Fibroblast of lung (primary cell): ENCODE results near the gene SLC16A4. TPM values are rescaled to one million over a fixed set of nuclear protein-coding genes. Genes with fewer than 3 reads are reported as not detected.

Experiments
- DNase-seq, 2 donors: peaks; one replicate each; pipeline versions ENCODE4 v3.0.0 to v3.0.0-alpha.2; 2010; ENCODE audit warnings: low read depth in 2 of 2
- H2AFZ ChIP-seq: 2 replicates; pipeline ENCODE4 v1.5.1; 2012; ENCODE audit warnings: low read length, control low read depth, inconsistent platforms
- H3K27ac ChIP-seq: 2 replicates; pipeline ENCODE4 v1.5.1; 2011; ENCODE audit warnings: low read length, control low read depth; ENCODE audit not compliant: insufficient read depth
- H3K27me3 ChIP-seq: 2 replicates; pipeline ENCODE4 v1.5.1; 2011; ENCODE audit warnings: mild to moderate bottlenecking, low read length; ENCODE audit not compliant: control insufficient read depth, insufficient read depth
- H3K36me3 ChIP-seq: 2 replicates; pipeline ENCODE4 v1.5.1; 2011; ENCODE audit warnings: low read length; ENCODE audit not compliant: control insufficient read depth, insufficient read depth
- H3K4me1 ChIP-seq: 2 replicates; pipeline ENCODE4 v1.5.1; 2011; ENCODE audit warnings: low read length; ENCODE audit not compliant: control insufficient read depth, insufficient read depth; ENCODE audit errors: extremely low read depth
- H3K4me2 ChIP-seq: 2 replicates; pipeline ENCODE4 v1.5.1; 2011; ENCODE audit warnings: low read length, control low read depth; ENCODE audit not compliant: insufficient read depth; ENCODE audit errors: extremely low read depth
- H3K4me3 ChIP-seq, 4 experiments: fragments of 200-600 bp in 1 of 4; sonication (generic) in 1 of 4; replicated peaks in 1 of 4; 2 replicates each; pipeline ENCODE4 v1.5.1; 2011 to 2016; ENCODE audit warnings: low read length in 4 of 4, low read depth in 3 of 4, mild to moderate bottlenecking in 3 of 4, control low read depth in 2 of 4, inconsistent platforms in 1 of 4, mixed read lengths in 1 of 4; ENCODE audit not compliant: insufficient read depth in 1 of 4; ENCODE audit errors: control extremely low read depth in 1 of 4
- H3K79me2 ChIP-seq: 2 replicates; pipeline ENCODE4 v1.5.1; 2012; ENCODE audit warnings: mild to moderate bottlenecking, low read length, inconsistent platforms; ENCODE audit not compliant: control insufficient read depth, insufficient read depth
- H3K9ac ChIP-seq: 2 replicates; pipeline ENCODE4 v1.5.1; 2011; ENCODE audit warnings: mild to moderate bottlenecking, low read length, control low read depth; ENCODE audit not compliant: insufficient read depth
- H3K9me3 ChIP-seq: 2 replicates; pipeline ENCODE4 v1.5.1; 2012; ENCODE audit warnings: low read depth, low read length; ENCODE audit not compliant: control insufficient read depth, insufficient read depth
- H4K20me1 ChIP-seq: 2 replicates; pipeline ENCODE4 v1.5.1; 2011; ENCODE audit warnings: low read length; ENCODE audit not compliant: control insufficient read depth, insufficient read depth; ENCODE audit errors: extremely low read depth
- CTCF ChIP-seq, 2 donors: IDR thresholded peaks in 1 of 2; conservative IDR thresholded peaks in 1 of 2; 1 replicate in 1 of 2; 2 replicates in 1 of 2; pipeline ENCODE4 v1.5.1; 2011 to 2012; ENCODE audit warnings: low read length in 2 of 2, control low read depth in 1 of 2, inconsistent platforms in 1 of 2, low read depth in 1 of 2, mild to moderate bottlenecking in 1 of 2
- EZH2 ChIP-seq: IDR thresholded peaks from 2 replicates; pipeline ENCODE4 v1.5.1; 2012; ENCODE audit warnings: low read length, control low read depth, mild to moderate bottlenecking; ENCODE audit errors: missing control alignments
- polyA plus RNA-seq, 2 donors: library from polyadenylated mRNA; depleted of rRNA in 1 of 2; stranded (reverse) in 1 of 2; unstranded in 1 of 2; fragments of >200 nt; gene quantifications; 2 replicates each; pipeline ENCODE4 v1.2.1, GENCODE V29; 2011 to 2012; ENCODE audit warnings: missing spikeins in 1 of 2
- total RNA-seq: library from RNA; depleted of rRNA; stranded (reverse); fragments of >200 nt; gene quantifications from 2 replicates; pipeline ENCODE4 v1.2.1, GENCODE V29; 2014

Gene SLC16A4
- total and polyA plus RNA-seq, 2 donors (not counting 1 experiment from before 2014, with no cell fraction given), result 64.4 to 91.9 TPM

- Histone ChIP-seq H2AFZ (no peak overlapping the region), H3K27ac (no peak overlapping the region), H3K4me1 (peaks cover 4% of the 10 kb centered on the region), H4K20me1 (no peaks in the 10 kb centered on the region), H3K36me3 (peaks cover 4% of the 10 kb centered on the region), H3K4me2 (no peak overlapping the region), H3K9ac (no peak overlapping the region), H3K27me3 (no peaks in the 10 kb centered on the region), H3K4me3 (no peak overlapping the region), H3K9me3 (no peaks in the 10 kb centered on the region), H3K79me2 (peaks cover 4% of the 10 kb centered on the region)
- TF ChIP-seq CTCF (conservative IDR thresholded peaks at IDR 0.05 in 1 of 2, IDR thresholded peaks at IDR 0.05 in 1 of 2; ENCODE audit: low read depth in 1 of 2, low read length in 2 of 2) (no peak), EZH2 (no peak)
- DNase-seq, result peak in 1 of 2 donors; percentile 53
Measured at GRCh38 chr1:110375490-110375889, 15.3 kb downstream of the SLC16A4 start.

GRCh38 chr1:110370827-110371226 is 20.0 kb downstream of the SLC16A4 start:
- Histone ChIP-seq H3K36me3 (peaks cover 4% of the 10 kb centered on the region), H3K4me1 (no peaks in the 10 kb centered on the region), H3K9ac (no peak overlapping the region), H3K4me3 (no peak overlapping the region), H4K20me1 (no peaks in the 10 kb centered on the region), H3K4me2 (no peak overlapping the region), H3K27ac (no peak overlapping the region), H3K27me3 (no peaks in the 10 kb centered on the region), H3K9me3 (no peaks in the 10 kb centered on the region), H3K79me2 (peaks cover 4% of the 10 kb centered on the region), H2AFZ (no peak overlapping the region)
- TF ChIP-seq EZH2 (no peak), CTCF (conservative IDR thresholded peaks at IDR 0.05 in 1 of 2, IDR thresholded peaks at IDR 0.05 in 1 of 2; ENCODE audit: low read depth in 1 of 2, low read length in 2 of 2) (no peak)
- DNase-seq, result peak; percentile 54 to 74

DNA sequence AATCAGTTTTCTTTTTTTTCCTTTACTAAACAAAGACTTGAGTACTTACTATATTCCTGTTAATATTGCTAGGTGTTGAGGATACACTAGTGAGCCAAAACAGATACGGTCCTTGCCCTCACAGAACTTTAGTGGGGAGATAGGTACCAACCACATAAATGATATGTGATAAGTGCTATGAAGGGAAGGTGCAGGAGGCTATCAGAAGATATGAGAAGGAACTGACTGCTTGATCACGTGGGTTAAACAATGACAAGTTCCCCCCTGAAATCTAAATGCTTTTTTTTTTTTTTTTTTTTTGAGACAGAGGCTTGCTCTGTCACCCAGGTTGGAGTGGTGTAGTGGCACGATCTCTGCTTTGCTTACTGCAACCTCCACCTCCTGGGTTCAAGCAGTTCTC is 26.6 kb downstream of the SLC16A4 start:
- Histone ChIP-seq H3K4me1 (no peaks in the 10 kb centered on the region), H3K4me3 (no peak overlapping the region), H3K27ac (no peak overlapping the region), H2AFZ (no peak overlapping the region), H4K20me1 (no peaks in the 10 kb centered on the region), H3K4me2 (no peak overlapping the region), H3K79me2 (peaks cover 4% of the 10 kb centered on the region), H3K36me3 (no peaks in the 10 kb centered on the region), H3K27me3 (no peaks in the 10 kb centered on the region), H3K9me3 (no peaks in the 10 kb centered on the region), H3K9ac (no peak overlapping the region)
- TF ChIP-seq EZH2, result no peak
- no peak for TF ChIP-seq CTCF (conservative IDR thresholded peaks at IDR 0.05 in 1 of 2, IDR thresholded peaks at IDR 0.05 in 1 of 2; ENCODE audit: low read depth in 1 of 2, low read length in 2 of 2)
- DNase-seq, result no peak
